Measurements from ENCODE around the gene KCNQ1OT1.

The KCNQ1OT1 gene

DNA sequence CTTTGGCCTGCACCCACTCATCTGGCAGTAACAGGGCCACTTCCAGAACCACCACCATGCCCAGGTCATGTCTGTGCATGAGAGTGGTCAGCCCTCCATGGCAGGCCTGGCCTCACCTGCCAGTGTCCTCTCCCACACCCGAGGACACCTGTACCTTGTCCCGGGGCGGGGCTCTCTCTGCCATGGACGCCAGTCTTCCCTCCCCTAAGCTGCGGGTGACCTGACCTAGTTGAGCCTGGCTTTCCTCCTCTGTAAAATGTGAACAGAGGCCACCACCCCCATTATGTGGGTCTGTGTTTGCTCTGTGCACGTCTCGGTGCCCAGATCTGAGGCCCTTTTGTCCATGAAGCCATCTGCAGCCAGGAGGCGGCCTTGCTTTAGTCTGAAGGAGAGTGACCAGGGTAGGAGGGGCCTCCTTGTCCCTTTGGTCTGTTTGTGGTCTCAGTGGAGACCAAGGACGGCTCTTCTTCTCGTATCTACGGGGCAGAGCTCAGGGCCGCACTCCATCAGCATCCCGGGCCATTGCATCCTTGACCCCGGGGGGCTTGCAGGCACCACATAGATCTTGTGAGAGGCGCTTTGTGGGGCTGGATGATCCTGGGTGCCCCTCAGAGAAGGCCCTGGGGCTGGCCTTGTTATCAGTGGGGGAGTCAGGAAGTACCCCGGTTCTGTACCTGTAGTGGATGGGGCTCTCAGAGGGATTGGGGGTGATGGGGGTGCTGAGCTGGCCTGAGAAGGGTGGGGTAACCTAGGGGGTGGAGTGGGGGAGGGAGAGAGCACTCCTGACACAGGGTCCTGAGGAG is 133.4 kb downstream of the KCNQ1OT1 start:
- no peak for DNase-seq

DNA sequence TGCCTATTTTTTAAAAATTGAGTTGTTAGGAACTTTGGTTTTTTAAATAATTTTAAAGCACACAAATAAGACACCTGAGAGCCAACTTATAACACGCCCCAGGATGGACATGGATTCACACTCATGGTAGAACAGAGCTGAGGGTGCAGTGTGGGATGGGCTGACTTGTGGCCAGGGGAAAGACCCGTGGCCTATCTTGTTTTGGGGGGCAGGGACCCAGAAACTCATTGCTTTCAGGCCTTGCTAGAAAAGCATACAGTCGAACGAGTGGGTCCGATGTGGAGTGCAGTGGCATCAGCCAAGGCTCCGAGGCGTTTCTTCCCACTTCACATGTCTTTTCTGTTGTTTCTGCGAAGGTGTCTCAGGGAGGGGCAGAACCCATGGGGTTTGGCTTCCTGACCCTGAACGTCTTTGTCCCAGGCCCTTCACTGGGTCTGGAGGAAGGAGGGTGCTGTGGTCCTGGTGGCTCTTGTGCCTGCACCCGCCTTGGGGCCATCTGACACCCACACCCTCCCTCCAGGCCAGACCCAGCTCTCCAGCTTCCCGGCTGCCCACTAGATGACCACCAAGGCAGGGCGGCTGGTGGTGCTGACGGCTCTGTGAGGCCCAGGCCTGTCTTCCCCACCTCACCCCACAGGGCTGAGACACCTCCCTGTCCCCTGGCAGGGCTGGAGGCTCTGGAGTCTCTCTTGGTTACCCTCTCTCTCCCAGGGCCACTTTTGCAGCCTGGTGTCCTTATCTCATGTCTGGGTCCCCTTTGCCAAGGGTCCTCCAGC is 134.2 kb downstream of the KCNQ1OT1 start:
- DNase-seq = no peak

DNA sequence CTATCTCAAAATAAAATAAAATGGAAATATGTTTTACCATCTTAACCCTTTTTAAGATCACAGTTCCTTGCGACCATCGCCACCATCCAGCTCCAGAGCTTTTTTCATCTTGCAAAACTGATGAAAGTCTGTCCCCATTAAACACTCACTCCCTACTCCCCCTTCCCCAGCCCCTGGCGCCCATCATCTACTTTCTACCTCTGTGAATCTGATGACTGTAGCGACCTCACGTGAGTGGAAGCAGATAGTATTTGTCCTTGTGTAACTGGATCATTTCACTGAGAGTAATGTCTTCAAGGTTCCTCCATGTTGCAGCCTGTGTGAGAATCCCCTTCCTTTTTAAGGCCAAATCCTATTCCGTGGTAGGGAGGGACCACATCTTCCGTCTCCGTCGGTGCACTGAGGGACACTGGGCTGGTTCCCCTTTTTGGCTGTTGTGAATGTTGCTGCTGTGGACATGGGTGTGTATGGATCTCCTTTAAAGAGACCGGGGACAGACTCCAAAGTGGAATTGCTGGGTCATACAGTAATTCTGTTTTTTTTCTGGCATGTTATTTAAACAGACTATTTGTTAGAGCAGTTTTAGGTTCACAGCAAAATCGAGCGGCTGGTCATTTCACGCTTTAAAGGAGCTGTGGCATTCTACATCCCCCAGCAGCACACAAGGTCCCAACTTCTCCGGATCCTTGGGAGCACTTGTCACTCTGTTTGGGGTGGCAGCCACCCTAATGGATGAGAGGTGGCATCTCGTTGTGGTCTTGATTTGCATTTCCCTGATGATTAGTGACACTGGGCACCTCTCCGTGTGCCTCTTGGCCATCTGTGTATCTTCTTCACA is 135.0 kb downstream of the KCNQ1OT1 start:
- DNase-seq = no peak

DNA sequence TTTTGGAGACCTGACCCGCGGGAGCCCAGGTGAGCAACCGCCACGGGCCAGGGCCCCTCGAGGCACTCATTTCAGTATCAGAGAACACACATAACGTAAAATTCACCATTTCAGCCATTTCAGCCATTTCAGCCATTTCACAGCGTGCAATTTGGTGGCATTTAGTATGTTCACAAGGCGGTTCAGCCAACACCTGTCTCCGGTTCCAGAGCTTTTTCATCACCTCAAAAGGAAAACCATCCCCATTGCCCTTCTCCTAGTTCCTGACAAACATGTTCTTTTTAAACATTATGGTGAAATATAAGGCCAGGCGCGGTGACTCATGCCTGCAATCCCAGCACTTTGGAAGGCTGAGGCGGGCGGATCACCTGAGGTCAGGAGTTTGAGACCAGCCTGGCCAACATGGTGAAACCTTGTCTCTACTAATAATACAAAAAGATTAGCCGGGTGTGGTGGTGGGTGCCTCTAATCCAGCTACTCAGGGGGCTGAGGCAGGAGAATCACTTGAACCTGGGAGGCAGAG is 135.7 kb downstream of the KCNQ1OT1 start:
- no peak for DNase-seq

DNA sequence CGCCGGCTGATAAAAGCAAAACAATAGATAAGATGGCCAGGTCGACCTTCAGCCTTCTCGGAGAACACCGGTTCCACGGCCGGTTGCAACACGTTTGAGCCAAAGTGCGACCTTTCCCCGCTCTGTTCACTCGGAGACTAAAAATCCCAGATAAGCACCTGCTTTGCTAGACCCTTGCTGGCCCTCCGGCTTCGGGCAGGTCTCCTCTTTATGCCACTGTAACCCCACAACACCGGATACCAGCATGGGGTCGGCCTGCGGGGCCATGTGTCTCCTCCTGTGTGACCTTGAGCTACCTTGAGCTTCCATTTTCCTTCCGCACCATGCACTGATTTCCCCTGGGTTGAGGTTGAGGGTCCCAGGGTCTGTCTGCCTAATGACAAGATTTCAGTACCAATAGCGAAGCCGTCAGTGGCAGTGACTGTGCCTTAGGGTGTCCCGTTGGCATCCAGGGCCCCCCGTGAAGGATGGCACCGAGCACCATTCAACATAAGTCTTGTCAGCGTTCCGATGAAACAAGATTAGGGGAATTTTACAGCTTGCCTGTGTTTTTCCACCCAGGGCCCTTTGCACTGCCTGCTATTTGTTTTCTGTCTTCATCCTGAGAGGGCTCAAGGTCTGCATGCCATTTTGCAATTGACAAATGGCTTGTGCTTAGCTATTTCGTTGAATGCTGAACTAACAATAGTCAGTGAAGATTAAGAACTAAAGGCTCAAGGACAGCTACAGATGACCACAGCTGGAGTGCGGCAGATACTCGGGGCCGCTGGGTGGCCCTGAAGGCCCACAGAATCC is 136.4 kb downstream of the KCNQ1OT1 start:
- DNase-seq = no peak

DNA sequence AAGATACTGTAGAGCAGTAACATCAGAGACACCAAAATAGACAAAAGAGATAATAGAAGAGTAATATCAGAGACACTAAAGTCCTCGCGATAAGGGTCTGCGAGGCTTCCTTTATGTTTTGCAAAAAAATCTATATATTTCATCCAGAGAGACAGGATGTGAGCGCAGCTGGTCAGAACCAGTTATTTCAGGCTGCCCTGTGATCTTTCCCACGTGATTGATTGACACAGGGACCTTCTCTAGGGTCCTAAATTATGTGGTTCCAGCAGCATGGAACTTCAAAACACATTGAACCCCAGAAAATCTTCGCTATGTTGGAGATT is 136.9 kb downstream of the KCNQ1OT1 start:
- no peak for DNase-seq

DNA sequence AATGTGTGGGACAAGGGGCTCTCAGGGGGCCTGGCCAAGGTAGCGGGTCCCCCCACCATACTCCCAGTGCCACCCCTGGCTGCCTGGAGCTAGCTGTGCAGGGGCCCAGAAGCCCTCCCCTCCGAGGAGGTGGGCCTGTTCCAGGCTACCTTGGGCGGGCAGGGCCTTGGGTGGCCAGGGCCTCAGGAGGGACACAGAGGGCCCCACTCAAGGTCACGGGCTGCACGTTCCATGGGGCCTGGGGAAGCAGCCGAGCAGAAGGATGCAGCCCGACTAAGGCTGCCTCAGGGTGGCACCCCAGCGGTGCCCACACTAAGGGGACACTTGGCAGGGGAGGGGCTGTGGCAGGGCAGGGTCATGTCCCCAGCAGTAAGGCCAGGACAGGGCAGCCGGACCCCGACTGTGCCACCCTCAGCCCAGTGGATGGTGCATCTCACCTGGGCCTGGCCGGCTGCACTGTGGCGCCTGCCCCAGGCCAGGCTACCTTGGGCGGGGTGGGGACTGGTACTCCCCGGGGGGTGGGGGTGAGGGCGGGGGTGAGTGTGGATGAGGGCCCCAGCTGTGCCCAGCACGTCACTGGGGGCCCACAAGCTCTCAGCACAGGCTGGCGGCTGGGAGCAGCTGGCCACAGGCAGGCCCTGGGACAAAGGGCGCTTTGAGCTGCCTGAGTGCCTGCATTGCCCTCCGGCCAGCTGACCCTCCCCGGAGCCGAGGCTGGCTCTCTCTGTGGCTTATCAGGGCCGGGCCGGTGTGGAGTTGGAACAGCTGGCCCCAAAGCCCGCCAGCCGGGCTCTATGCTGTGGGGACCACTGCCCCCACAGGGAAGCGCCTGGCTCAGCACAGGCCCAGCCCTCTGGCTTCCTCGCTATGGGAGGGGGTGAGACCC is 137.9 kb downstream of the KCNQ1OT1 start:
- no peak for DNase-seq

DNA sequence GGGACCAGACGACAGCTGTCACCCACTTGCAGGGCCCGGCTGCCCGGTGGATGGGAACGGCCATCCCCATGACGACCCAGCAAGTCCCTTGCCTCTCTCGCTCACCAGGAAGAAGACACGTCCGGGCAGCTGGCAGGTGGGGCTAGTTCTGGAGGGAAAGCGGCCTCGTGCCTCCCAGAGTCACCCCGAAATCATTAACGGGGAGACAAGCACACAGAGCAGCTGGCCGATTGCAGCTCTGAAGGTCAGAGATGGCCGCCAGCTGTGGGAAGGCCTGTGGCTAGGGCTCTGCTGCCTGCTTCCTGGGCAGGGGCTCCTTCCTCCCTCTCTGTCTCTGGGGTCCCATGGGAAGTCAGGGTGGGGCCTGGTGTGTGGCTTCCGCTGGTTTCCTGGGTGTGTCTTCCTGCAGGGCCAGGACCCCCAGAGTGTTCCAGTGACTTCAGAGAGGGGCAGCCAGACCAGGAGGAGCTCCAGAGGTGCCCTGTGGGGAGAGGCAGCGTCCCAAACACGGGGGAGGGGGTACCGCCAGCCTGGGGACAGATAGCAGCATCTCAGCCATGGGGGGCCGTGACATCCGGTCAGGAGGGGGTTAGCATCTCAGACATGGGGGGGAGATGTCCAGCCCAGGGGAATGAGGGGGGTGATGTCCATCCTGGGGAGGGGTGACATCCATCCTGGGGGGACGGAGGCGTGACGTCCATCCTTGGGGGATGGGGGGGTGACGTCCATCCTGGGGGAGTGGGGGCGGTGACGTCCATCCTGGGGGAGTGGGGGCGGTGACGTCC is 140.1 kb downstream of the KCNQ1OT1 start:
- DNase-seq = no peak

DNA sequence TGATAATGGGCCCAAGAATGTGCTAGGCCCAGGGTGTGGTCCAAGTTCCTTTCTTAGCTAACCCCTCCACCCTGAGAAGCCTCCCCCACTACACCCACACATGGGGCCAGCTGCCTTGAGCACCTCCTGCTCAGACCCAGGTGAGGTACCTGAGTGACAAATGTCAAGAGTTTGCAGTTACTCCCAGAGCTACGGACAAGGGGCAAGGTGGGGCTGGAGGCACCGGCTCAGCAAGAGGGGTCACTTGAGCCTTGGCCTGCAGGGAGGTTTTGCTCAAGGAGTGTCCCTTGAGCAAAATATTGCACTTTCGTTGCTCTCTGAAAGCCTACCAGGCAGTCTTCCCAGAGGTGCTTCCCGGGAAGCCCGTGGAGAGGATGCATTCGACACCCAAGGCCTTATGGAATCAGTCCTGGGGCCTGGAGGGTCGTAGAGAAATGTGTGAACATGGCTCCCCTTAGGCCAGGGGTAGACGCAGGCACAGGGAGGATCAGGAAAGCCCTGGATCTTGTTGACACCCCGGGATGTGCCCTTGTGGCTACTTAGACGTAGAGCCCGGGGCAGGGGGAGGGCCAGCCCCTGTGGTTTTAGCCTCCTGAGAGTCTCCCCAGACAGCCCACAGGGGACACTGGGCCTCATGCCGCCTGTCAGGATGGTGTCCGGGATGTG is 140.8 kb downstream of the KCNQ1OT1 start:
- DNase-seq = no peak

DNA sequence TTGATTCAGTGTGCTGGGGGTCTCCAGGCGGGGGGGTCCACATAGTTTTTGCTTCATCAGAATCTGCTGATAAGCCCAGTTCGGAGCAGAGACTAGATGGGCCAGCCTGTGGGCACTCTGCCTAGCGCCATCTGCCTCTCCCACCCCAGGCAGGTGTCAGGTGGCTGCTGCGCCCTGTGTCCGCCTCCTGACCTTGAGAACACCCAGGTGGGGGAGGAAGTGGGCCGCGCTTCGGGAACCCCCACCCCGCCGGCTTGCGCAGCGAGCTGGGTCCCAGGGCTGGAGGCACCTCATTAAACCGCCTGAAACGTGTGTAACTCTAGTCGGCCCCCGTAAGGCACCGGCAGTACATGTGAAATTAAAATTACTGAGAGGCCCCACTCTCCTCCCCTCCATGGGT is 141.4 kb downstream of the KCNQ1OT1 start:
- no peak for DNase-seq

Measured in CD4-positive, alpha-beta T cell treated with Interleukin-6 for 4 hours (primary cell).